K562 (cell line): ENCODE data around the gene GJB4.

Experiments used
- ELF1 ChIP-seq: fragments of 200-800 bp; sonication (Bioruptor generic); IDR thresholded peaks from 2 replicates; pipeline ENCODE4 v1.6.1; 2016; ENCODE audit warnings: missing genetic modification characterization, missing compliant biosample characterization
- JUN ChIP-seq, 2 experiments: sonication (generic) in 1 of 2; formaldehyde crosslinking in 1 of 2; IDR thresholded peaks; 2 replicates each; pipeline versions ENCODE4 v1.6.1 to v1.8.0; 2012 to 2022; ENCODE audit warnings: borderline replicate concordance in 2 of 2, mild to moderate bottlenecking in 2 of 2, improper control_type of control experiment in 1 of 2, low read depth in 1 of 2, low read length in 1 of 2, missing genetic modification reagents in 1 of 2
- TEAD4 ChIP-seq, 2 experiments: sonication (generic) in 1 of 2; formaldehyde crosslinking in 1 of 2; IDR thresholded peaks; 2 replicates each; pipeline versions ENCODE4 v1.6.1 to v1.8.0; 2012 to 2022; ENCODE audit warnings: borderline replicate concordance in 1 of 2, inconsistent platforms in 1 of 2, low read length in 1 of 2, mild to moderate bottlenecking in 1 of 2, missing genetic modification reagents in 1 of 2
- TF ChIP-seq, protein P1 (sequence below), 3 experiments: IDR thresholded peaks in 2 of 3; conservative IDR thresholded peaks in 1 of 3; 2 replicates each; pipeline ENCODE4 v1.5.1; 2011 to 2012; ENCODE audit warnings: low read length in 3 of 3, mild to moderate bottlenecking in 3 of 3, control low read depth in 2 of 3, improper control_type of control experiment in 1 of 3, inconsistent platforms in 1 of 3, low read depth in 1 of 3, mixed read lengths in 1 of 3, moderate library complexity in 1 of 3; ENCODE audit not compliant: insufficient read depth in 2 of 3

DNA sequence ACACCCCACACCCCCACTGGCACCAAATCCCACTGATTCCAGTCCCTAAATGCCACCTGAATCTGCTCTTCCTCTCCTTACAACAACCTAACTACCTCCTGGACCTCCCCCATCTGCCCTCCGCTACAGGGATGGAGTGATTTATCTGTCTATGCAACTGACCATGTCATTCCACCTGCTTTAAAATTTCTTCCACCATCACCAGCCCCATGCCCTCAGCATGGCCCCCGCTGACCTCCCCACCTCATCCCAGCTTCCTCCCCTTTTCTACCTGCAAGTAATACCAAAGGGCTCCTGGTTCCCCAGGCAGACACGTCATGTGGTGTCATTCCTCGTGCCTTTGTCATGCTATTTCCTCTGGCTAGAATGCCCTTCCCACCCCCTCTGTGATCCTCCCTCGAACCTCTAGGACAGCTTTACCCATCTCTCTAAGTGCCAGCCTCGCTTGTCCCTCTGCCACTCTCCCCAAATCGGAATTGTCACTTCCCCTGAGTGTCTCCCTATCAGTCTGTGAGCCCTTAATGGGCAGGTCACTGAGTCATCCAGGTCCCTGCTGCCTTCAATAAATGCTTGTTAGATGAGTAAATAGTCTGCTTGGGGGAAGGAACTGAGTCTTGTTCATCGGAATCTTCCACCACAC is 3.7 kb downstream of the GJB4 start:
- no peak for TF ChIP-seq ELF1 (tag)
- TF ChIP-seq JUN (IDR thresholded peaks at IDR 0.05; ENCODE audit: borderline replicate concordance, low read depth, low read length): no peak
- TF ChIP-seq JUN (CRISPR knock-in tag; IDR thresholded peaks at IDR 0.05; ENCODE audit: borderline replicate concordance): no peak
- TF ChIP-seq, protein P1, sequence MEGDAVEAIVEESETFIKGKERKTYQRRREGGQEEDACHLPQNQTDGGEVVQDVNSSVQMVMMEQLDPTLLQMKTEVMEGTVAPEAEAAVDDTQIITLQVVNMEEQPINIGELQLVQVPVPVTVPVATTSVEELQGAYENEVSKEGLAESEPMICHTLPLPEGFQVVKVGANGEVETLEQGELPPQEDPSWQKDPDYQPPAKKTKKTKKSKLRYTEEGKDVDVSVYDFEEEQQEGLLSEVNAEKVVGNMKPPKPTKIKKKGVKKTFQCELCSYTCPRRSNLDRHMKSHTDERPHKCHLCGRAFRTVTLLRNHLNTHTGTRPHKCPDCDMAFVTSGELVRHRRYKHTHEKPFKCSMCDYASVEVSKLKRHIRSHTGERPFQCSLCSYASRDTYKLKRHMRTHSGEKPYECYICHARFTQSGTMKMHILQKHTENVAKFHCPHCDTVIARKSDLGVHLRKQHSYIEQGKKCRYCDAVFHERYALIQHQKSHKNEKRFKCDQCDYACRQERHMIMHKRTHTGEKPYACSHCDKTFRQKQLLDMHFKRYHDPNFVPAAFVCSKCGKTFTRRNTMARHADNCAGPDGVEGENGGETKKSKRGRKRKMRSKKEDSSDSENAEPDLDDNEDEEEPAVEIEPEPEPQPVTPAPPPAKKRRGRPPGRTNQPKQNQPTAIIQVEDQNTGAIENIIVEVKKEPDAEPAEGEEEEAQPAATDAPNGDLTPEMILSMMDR (IDR thresholded peaks at IDR 0.05 in 2 of 3, conservative IDR thresholded peaks at IDR 0.05 in 1 of 3; ENCODE audit: insufficient read depth in 2 of 3, low read depth in 1 of 3, low read length in 3 of 3): no peak
- no peak for TF ChIP-seq TEAD4 (IDR thresholded peaks at IDR 0.05; ENCODE audit: low read length)
- no peak for TF ChIP-seq TEAD4 (CRISPR knock-in tag; IDR thresholded peaks at IDR 0.05; ENCODE audit: borderline replicate concordance)
